OCI-LY3 (cell line): ENCODE data around the gene SELL.

Experiments
- CTCF ChIP-seq: fragments of 200-600, 300-600 bp; sonication (generic); IDR thresholded peaks from 2 replicates; pipeline ENCODE4 v1.5.1; 2014; ENCODE audit warnings: antibody characterized with exemption, low read length, low read depth
- EZH2phosphoT487 ChIP-seq: fragments of 200-600 bp; shearing (Covaris generic); IDR thresholded peaks from 2 replicates; pipeline ENCODE4 v1.6.1; 2018; ENCODE audit warnings: antibody characterized with exemption, mixed run types, low read depth

DNA sequence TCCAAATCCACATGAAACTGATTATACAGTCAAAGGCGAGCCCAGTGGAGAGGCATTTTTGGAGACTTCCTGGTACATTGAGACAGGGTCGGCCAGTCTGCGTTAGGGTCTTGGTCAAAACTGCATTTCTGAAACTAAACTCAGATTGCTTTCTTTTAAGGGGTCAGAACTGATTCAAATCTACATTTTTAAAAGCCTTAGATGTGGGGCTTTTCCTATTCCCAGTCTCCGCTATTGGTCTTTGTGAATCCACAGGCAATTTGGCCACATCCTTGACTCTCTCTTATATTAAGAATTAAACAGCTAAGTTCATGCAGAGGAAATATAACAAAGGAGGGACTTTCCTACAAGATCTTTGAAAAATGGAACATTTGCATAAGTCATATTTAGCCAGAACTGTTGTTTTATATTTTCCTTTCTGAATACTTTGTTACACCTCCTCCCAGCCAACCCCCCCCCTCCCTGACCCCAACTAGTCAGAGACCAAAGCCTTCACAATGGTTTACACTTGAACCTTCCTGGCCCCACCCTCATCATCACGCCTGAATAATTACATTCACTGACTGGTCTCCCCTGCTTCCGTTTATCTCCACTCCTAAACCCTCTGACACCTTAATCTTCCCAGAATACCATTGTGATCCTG lies 30.9 kb downstream of the SELL start:
- TF ChIP-seq CTCF (no peak), EZH2phosphoT487 (no peak)
